ELR (cell line): ENCODE data around the gene KITLG.
"Not testable (repeated sequence)": the region's sequence is repeated elsewhere in the genome, so short reads cannot be mapped to it uniquely, and the experiment has no call there.

Experiments
- DNase-seq: peaks from one replicate; pipeline ENCODE4 v3.0.0-alpha.2; 2015; ENCODE audit warnings: low read depth

KITLG gene

DNA sequence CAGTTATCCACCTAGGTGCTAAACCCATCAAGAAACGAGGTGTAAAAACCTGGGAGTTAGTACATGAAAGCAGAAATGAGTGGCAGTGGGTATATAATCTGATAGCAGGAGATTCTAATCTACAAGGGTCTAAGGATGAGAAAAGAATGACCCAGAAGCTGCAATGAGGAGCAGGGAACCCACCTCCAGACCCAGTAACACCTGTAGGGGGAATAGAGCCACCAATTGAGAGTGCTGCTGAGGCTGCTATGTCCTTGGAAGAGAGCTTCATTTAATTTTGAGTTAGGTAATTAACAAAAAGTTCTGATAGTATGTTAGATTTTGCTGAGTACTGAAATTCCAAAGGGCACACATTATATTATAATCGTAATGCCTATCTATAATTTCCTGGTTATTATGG lies 89.8 kb downstream of the KITLG start:
- DNase-seq, result no peak

DNA sequence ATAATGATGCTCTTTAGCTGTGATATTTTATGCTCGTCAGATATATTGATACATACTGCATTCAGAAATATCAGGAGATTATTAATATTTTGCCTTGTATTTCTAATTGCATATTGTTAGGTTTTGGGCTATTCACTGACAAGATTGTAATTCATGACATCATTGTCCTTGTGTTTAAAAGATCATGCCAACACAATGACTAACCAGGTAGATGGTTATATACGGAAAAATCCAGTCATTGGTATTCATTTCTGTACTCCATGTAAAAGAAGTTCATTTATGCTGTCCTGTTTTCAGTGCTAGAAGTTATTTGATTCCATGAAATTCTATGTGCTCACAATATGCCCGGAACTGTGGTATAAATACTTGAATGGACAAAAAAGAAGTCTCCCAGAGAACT lies 107.5 kb downstream of the KITLG start:
- peak; percentile 81 for DNase-seq

DNA sequence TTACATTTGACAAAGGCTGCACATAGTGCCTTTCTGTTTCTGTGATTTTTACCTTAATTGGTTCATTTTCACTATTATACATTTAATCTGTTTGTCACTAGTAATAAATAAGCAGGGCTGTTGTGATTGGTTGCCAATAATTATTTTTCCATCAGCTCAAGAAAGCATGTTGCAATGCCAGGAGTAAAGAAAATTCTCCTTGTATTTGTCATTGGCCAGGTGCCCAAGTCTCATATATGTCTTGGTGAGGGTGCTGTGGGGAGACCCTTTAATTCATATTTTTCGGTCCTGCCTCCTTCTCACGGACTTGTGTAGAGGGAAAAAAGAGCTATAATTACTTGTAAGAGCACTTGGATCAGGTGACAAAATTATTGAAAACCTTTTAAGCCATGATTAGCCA lies 108.0 kb downstream of the KITLG start:
- DNase-seq, result peak; percentile 52

DNA sequence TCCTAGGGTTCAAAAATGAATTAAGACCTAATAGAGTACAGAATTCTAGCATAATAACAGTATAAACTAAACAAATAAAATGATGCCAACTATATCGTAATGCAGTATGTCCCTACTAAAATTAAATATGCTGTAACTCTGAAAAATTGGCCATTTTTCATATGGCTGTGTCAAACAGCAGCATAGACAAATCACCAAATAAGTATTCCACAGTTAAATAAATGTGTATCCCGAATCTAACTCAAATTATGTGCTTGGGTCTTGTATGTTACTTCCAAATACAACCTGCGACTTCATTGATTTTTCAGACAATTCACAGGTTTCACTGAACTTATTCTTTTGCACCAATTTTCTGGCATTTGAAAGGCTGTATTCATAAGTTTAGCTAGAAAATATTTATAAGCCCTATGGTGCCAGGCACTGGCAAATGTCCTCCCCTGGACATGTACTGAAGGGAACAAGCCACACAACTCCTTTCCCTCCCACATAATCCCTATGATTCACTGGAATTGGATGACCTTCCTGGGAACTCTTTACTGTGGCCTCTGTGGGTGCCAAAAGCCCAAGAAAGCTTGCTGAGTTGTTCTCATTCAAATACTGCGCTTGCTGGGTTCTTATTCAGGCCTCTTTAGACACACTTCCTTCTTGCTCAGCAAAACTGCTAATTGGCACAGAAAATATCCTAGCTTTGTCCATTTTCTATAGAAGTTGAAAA lies 108.8 kb downstream of the KITLG start:
- DNase-seq, result peak; percentile 63

DNA sequence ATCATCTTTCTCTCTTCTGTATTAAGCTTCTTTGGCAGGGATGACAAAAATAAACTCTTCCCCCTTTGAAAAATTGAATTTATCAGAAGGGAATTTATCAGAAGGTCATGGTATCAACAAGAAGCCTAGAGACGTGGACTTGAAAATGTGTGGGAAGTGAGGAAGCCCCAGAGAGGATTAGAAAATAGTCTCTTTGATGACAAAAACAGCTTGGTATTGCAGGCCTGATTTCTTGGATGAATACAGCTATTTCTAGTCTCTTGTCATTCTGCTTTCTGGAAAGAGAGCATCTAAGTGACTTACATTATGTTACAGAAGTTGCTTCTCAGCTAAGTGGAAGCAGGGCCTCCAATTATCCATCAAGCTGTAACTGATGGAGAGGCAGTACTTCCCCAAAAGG lies 111.1 kb downstream of the KITLG start:
- DNase-seq, result no peak

DNA sequence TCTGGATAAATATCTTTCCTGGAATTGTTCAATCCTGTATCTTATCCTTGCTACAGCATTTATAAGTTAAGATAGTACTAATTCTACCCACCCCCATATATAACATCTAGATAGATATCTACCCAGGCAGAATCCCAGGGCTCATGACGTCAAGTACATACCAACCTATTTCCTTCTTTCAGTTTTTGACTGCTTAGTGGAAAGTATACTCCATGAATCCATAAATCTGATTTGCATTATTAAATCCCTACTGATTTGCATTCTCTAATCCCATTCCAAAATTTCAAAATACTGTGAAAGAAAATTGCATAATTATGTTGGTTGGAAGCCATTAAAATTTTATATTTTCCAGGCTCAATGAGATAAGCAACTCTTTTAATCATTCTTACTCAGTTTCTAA lies 111.7 kb downstream of the KITLG start:
- DNase-seq, result no peak

DNA sequence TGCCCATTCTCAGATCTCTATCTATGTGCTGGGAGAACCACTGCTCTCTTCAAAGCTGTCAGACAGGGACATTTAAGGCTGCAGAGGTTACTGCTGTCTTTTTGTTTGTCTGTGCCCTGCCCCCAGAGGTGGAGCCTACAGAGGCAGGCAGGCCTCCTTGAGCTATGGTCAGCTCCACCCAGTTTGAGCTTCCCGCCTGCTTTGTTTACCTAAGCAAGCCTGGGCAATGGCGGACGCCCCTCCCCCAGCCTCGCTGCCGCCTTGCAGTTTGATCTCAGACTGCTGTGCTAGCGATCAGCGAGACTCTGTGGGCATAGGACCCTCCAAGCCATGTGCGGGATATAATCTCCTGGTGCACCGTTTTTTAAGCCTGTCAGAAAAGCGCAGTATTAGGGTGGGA lies 113.6 kb downstream of the KITLG start:
- not testable (repeated sequence) for DNase-seq

DNA sequence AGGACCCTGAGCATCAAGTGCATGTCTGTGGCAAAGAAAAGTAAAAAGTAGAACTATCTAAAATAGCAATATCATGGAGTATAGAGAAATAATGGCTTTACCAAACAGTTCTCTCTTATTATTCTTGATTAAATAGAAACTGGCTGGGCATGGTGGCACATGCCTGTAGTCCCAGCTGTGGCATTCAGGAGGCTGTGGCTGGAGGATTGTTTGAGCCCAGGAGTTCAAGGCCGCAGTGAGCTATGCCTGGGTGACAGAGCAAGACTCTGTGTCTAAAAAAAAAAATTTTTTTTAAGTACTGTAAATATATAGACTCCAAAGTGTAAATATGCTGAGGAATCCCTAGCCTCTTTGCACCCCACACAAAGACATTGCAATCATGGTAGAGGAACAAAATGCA lies 121.9 kb downstream of the KITLG start:
- no peak for DNase-seq

DNA sequence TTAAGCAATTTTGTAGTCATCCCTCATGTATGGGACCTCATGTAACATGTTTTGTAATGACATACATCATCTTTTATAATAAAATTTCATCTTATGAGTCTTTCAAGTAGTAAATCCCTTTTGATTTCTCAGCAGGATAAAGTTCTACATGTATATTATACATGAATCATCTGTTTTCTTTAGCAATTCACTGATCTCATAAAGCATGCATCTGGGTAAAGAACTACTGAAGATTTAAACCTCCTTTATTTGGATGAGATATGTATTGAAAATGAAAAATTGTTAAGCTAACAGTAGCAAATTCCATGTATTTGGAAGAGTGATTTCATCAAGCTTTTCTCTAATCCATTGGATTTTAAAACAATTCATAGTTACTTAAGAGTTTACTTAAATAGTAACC lies 126.9 kb downstream of the KITLG start:
- DNase-seq, result no peak

DNA sequence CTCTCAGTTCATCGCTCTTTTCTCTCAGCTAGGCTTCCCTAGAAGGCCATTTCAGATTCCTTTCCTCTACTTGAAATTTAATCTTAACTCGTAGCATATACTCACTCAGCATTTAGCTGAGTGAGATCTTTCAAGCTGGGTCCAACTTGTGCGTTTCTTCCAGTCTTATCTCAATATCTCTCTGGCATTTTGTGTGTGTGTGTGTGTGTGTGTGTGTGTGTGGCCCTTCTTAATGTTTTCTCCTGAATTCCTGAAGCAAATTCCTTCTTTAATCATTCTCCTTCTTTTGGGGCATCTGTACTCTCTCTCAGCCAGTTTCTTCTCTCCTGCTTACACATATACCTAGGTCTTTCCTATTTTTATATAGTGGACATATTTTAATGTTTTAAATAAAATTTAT lies 129.1 kb downstream of the KITLG start:
- no peak for DNase-seq

DNA sequence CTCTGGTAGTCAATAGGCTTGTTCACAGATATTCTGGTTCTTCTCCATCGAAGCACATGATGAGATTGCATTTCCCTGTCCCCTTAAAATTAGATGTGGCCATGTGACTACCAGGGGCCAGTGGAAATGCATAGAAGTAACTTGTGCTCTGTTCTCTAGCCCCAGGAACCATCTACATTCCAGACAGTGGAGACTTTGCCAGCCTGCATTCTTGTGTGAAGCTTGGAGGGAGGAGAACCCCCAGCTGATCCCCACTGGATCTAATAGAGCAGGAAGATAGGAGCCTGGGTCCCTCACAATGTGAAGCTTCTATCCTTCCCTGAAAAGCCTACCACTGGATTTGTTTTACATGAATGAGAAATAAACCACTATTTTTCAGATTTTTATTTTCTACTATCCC lies 130.1 kb downstream of the KITLG start:
- DNase-seq, result no peak

DNA sequence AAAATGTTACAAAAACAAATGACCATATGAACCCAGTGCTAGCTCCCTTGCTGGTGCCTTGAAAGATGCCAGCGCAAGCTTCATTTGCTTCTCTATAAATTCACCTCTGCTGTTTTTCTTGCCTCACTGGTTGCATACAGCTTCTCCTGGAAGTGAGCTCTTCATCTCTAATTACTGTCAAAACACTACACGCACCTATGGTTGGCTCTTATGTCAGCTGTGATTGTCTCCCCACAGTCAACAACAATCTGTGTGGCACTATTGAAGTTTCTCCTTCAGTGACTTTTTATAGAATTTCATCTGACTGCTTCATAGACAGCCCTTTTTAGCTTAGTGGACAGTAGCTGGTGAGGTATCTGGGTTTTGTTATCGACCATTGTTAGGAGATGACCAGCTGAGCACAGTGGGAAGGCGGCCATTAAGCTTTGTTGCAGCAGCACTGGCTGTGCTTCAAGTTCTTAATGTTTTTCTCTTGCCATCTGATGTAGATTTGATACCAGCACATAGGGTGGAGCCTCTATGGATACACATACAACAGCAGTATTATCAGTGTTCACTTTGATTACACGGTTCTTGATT lies 131.8 kb downstream of the KITLG start:
- no peak for DNase-seq

DNA sequence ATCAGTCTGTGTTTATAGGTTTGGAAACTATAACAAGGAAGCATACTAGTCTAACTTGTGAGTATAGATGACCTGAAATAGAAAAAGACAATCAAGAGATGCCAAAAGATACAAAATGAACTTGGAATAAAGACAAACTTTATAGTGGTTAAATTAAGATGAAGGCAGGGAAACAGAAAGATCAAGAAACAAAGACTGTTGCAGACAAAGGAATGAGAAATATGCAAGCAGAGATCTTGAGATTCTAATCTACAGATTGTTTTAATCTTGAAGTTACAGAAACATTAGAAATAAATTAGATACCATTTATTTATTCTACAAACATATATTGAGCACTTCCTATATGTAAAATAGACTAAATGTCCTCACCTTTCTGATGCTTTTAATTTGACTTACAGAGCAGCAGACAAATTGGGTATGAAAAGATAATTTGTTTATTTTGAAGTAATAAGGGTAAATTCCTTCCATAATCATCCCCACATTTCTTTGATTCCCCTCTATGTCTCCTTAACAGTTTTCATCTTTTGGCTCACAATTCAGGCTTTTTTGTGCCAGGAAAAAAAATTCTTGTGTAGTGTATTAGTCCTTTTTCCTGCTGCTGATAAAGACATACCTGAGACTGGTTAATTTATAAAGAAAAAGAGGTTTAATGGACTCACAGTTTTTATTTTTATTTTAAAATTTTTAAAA lies 134.4 kb downstream of the KITLG start:
- no peak for DNase-seq

DNA sequence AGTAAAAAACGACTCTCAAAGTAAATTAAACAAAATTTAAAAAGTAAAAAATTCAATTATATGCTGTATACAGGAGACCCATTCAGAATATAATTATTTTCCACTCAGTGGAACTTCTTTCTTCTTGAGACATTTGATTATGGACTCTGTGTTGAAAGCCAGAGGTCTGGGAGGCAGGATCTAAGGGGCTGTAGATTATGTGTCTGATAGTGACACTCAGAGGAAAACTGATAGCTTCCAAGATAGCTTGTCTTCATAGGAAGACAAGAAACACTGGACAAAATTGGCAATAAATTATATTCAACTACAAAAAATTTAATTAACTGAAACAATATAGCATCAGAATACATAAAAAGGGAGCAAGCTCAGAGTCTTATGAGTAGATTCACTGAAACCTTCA lies 135.8 kb downstream of the KITLG start:
- no peak for DNase-seq
